Left ventricle myocardium inferior (tissue), 1 donor: ENCODE data around the gene GLRB. TPM values are rescaled to one million over a fixed set of nuclear protein-coding genes. Genes with fewer than 3 reads are reported as not detected.

ENCODE experiments used
- DNase-seq: peaks from one replicate; pipeline ENCODE4 v3.0.0-alpha.2; 2020
- H3K27ac ChIP-seq: fragments of 200-600 bp; replicated peaks from 2 replicates; pipeline ENCODE4 v1.8.0; 2021
- H3K27me3 ChIP-seq: fragments of 200-600 bp; 2 replicates; pipeline ENCODE4 v1.8.0; 2021; ENCODE audit warnings: low read depth
- H3K36me3 ChIP-seq: fragments of 200-600 bp; 2 replicates; pipeline ENCODE4 v1.8.0; 2021
- H3K4me1 ChIP-seq: fragments of 200-600 bp; 2 replicates; pipeline ENCODE4 v1.8.0; 2021
- H3K4me3 ChIP-seq: fragments of 200-600 bp; 2 replicates; pipeline ENCODE4 v1.8.0; 2021; ENCODE audit warnings: mild to moderate bottlenecking, moderate library complexity
- H3K9me3 ChIP-seq: fragments of 200-600 bp; replicated peaks from 2 replicates; pipeline ENCODE4 v1.8.0; 2021
- intact Hi-C: fragments of 100-400 bp; cut with micrococcal nuclease; formaldehyde crosslinking; loops from one replicate; pipeline ENCODE4 v1.11.0; 2022
- total RNA-seq: library from RNA; stranded (reverse); fragmentation: NEBNext Ultra II Directional; extraction: Animal tissue kit (Norgen Biotek cat#: 25700); gene quantifications from one replicate; pipeline ENCODE4 v1.2.1, GENCODE V29; 2021
- TF ChIP-seq, protein P1 (sequence below): fragments of 200-600 bp; IDR thresholded peaks from 2 replicates; pipeline ENCODE4 v1.8.0; 2021; ENCODE audit warnings: antibody characterized with exemption, mild to moderate bottlenecking, borderline replicate concordance
- donor health status: DM: no; HTN: yes; CAD: no; lungs with severe emphysema.

Gene GLRB
- total RNA-seq, 1 donor from 2014 or later = 12.0 TPM

DNA sequence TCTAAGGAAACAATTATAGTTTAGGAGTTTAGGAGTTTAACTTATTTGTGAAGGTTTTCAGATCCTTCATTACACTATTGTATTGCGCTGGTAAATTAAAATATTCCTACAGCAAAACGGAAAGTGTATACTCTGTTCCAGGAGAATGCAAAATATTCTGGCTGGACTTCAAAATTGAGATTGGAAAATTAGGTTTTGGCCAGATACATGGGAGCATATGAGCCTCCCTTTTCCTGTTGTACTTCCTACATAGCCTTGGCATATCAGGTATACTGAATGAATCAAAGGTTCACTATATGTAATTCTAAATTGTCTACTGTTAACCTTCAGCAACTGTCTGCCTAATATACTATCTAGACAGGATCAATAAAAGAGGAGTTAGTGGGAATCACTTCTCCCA lies 119.4 kb downstream of the GLRB start:
- no peaks in the 10 kb centered on the region for H3K27me3 ChIP-seq
- TF ChIP-seq, protein P1, sequence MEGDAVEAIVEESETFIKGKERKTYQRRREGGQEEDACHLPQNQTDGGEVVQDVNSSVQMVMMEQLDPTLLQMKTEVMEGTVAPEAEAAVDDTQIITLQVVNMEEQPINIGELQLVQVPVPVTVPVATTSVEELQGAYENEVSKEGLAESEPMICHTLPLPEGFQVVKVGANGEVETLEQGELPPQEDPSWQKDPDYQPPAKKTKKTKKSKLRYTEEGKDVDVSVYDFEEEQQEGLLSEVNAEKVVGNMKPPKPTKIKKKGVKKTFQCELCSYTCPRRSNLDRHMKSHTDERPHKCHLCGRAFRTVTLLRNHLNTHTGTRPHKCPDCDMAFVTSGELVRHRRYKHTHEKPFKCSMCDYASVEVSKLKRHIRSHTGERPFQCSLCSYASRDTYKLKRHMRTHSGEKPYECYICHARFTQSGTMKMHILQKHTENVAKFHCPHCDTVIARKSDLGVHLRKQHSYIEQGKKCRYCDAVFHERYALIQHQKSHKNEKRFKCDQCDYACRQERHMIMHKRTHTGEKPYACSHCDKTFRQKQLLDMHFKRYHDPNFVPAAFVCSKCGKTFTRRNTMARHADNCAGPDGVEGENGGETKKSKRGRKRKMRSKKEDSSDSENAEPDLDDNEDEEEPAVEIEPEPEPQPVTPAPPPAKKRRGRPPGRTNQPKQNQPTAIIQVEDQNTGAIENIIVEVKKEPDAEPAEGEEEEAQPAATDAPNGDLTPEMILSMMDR = no peak
- DNase-seq = no peak
- H3K4me3 ChIP-seq = no peak overlapping the region
- no peaks in the 10 kb centered on the region for H3K4me1 ChIP-seq
- intact Hi-C loops = no loop called here
- H3K36me3 ChIP-seq = no peaks in the 10 kb centered on the region
- H3K9me3 ChIP-seq = no peaks in the 10 kb centered on the region
- H3K27ac ChIP-seq = no peak overlapping the region

DNA sequence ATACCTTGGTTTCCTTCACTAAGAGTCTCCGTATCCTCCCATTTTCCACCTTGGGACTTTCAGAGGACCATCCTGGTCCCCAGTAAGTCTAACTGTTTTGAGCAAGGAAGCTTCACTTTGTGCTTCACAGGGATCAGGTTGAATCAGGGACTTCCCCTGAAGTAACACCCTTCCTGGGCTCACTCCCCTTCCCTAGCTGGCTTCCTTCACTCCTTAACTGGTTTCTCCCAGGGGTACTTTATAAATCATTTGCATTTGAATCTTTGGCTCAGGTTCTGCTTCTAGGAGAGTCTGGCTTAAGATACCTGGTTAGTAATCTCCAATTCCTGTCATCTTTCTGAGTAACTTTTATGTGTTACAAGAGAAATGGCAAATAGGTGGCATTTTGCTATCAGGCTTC lies 120.1 kb downstream of the GLRB start:
- Histone ChIP-seq H3K36me3 (no peaks in the 10 kb centered on the region), H3K4me3 (no peak overlapping the region), H3K27me3 (no peaks in the 10 kb centered on the region), H3K27ac (no peak overlapping the region), H3K9me3 (no peaks in the 10 kb centered on the region), H3K4me1 (no peaks in the 10 kb centered on the region)
- intact Hi-C loops = no loop called here
- TF ChIP-seq, protein P1 = no peak
- no peak for DNase-seq

DNA sequence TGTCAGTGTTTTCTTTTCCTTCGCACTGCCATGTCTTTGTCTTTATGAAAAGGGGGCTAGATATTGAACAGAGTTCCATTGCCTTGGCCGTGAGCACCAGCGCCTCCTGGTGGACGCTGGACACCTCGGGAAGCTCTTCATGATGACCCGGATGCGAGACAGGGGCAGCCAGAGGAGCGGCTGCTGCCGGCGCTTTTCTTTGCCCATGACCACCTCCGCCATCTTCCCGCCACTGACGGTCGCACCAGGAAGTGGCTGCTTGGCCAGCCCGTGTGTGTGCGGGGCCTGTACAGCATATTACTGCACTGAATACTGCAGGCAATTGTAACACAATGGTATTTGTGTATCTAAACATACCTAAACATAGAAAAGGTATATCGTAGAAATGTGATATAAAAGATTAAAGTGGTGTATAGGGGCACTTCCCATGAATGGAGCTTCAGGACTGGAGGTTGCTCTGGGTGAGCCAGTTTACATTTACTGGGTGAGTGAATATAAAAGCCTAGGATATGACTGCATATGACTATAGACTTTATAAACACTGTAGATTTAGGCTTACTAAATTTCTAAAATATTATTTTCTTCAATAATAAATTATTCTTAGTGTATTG lies 128.8 kb downstream of the GLRB start:
- H3K4me1 ChIP-seq = no peaks in the 10 kb centered on the region
- H3K36me3 ChIP-seq = no peaks in the 10 kb centered on the region
- no peaks in the 10 kb centered on the region for H3K27me3 ChIP-seq
- TF ChIP-seq, protein P1 = peak; percentile 27
- H3K9me3 ChIP-seq = no peaks in the 10 kb centered on the region
- H3K4me3 ChIP-seq = no peak overlapping the region
- H3K27ac ChIP-seq = no peak overlapping the region
- intact Hi-C loops = no loop called here
- no peak for DNase-seq

DNA sequence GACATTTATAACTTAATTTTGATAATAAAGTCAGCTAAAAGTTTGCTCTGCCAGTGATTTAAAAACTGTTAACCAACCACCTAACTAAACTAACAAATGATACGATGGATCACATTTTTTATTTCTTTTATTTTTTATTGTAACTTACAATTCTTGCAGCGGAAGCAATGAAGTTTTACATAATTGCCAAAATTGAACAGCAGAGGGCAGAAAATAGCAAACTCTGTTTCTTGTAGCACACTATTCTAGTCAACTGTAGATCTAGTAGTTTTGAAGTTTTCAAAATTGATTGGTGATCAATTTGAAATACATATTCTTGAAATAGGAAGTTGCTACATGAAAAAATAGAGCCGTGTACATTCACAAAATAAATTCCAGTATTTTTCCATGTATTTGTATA lies 141.8 kb downstream of the GLRB start:
- Histone ChIP-seq H3K9me3 (no peaks in the 10 kb centered on the region), H3K27ac (no peak overlapping the region), H3K27me3 (peaks cover 50% of the 10 kb centered on the region), H3K4me3 (no peak overlapping the region), H3K36me3 (no peaks in the 10 kb centered on the region), H3K4me1 (peaks cover 12% of the 10 kb centered on the region)
- TF ChIP-seq, protein P1 = peak; percentile 33
- intact Hi-C loops = loop anchor here (5.0 kb wide), 1 partner anchor 760 kb away; no protein-coding TSS in a partner anchor
- no peak for DNase-seq

DNA sequence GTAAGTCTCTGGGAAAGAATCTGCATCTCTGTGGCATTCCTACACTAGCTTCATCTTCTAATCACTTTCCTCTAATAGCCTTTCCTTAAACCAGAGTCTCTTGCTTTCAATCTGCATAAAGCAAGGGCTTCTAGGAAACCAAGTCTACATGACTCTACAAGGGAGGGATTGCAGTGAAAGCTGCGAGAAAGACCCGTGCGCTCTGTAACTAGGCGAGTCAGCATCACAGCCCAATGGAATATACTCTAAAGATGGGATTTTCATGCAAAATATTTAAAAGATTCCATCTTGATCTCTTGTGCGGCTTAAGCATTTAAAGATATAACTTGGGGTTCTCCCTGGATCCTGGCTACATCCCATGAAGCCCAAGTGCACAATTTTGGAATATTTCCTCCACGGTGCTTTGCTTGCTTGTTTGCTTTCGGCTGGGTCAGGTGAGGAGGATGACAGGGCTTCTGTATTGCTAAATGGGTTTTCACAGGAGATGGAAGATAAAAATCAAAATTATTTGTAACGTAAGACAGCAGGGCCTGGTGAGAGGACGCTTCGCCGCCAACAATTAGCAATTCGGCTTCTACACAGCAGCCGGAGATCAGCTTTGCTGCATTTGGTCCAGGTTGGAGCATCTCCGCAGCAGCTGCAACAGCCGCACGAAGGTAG lies 143.9 kb downstream of the GLRB start:
- Histone ChIP-seq H3K9me3 (no peaks in the 10 kb centered on the region), H3K36me3 (no peaks in the 10 kb centered on the region), H3K4me3 (peak overlapping the region; percentile 47), H3K4me1 (peaks cover 15% of the 10 kb centered on the region), H3K27me3 (peaks cover 72% of the 10 kb centered on the region), H3K27ac (no peak overlapping the region)
- no peak for DNase-seq
- TF ChIP-seq, protein P1 = no peak
- intact Hi-C loops = loop anchor here (5.0 kb wide), 1 partner anchor 757 kb away; no protein-coding TSS in a partner anchor
